ENCODE data around the gene MCF2L2. TPM values are rescaled to one million over a fixed set of nuclear protein-coding genes. Genes with fewer than 3 reads are reported as not detected.
"Not testable (repeated sequence)": the region's sequence is repeated elsewhere in the genome, so short reads cannot be mapped to it uniquely, and the experiment has no call there.

Gene MCF2L2, protein sequence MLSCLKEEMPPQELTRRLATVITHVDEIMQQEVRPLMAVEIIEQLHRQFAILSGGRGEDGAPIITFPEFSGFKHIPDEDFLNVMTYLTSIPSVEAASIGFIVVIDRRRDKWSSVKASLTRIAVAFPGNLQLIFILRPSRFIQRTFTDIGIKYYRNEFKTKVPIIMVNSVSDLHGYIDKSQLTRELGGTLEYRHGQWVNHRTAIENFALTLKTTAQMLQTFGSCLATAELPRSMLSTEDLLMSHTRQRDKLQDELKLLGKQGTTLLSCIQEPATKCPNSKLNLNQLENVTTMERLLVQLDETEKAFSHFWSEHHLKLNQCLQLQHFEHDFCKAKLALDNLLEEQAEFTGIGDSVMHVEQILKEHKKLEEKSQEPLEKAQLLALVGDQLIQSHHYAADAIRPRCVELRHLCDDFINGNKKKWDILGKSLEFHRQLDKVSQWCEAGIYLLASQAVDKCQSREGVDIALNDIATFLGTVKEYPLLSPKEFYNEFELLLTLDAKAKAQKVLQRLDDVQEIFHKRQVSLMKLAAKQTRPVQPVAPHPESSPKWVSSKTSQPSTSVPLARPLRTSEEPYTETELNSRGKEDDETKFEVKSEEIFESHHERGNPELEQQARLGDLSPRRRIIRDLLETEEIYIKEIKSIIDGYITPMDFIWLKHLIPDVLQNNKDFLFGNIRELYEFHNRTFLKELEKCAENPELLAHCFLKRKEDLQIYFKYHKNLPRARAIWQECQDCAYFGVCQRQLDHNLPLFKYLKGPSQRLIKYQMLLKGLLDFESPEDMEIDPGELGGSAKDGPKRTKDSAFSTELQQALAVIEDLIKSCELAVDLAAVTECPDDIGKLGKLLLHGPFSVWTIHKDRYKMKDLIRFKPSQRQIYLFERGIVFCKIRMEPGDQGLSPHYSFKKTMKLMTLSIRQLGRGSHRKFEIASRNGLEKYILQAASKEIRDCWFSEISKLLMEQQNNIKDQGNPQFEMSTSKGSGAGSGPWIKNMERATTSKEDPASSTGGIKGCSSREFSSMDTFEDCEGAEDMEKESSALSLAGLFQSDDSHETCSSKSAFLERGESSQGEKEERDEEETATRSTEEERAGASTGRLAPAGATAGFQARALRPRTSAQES
- 0.13 and 0.23 TPM in 2 replicates for total RNA-seq (2014; rRNA removed)
- 0.41 TPM for polyA plus RNA-seq (2012)

- peak; percentile 25 for DNase-seq (ENCODE audit: low read depth)
Measured at GRCh38 chr3:183428447-183429211, at the start of gene MCF2L2. TSS of gene MCF2L2 (minus strand) at chr3:183428619. CDS start at chr3:183427977, 642 bp downstream.

- DNase-seq (ENCODE audit: low read depth) = no peak
Measured at GRCh38 chr3:183477801-183478456, 49.5 kb upstream of the MCF2L2 start.

DNA sequence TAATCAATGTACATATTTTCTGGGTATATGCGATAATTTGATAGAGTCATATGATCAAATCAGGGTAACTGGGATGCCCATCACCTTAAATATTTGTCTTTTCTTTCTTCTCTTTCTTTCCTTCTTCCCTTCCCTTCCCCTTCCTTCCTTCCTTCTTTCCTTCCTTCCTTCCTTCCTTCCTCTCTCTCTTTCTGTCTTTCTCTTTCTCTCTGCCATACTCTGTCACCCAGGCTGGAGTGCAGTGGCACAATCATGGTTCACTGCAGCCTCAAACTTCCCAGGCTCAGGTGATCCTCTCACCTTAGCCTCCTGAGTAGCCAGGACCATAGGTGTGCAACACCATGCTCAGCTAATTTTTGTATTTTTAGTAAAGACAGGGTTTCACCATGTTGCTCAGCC, 47.3 kb upstream of the MCF2L2 start:
- not testable (repeated sequence) for DNase-seq (ENCODE audit: low read depth)

GRCh38 chr3:183475016-183475763, 46.8 kb upstream of the MCF2L2 start:
- DNase-seq (ENCODE audit: low read depth) = no peak

DNA sequence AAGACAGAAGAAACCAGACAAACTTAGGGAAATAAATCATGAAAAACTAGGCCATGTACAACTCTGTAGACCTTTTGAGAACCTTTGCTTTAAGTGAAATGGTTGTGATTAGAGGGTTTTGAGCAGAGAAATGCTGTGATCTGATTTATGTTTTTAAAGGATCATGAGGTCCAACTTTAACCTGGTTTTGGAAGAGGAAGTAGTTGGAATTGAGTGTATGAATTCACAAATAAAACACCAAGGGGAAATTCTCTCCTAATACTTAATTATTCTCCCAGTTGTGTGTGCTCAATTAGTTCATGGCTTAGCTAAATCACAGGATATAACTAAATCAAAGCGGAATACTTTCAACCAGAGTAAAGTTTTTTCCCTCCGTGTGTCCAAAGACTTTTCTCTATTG, 45.5 kb upstream of the MCF2L2 start:
- DNase-seq (ENCODE audit: low read depth) = no peak

DNA sequence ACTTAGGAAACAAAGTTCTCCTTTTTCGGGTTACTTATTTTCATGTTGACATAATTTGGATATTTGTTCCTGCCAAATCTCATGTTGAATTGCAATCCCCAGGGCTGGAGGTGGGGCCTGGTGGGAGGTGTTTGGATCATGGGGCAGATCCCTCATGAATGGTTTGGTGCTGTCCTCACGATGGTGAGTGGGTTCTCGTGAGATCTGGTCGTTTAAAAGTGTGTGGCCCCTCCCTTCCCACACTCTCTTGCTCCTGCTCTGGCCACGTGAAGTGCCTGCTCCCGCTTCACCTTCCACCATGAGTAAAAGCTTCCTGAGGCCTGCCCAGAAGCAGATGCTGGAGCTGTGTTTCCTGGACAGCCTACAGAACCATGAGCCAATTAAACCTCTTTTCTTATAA, 43.7 kb upstream of the MCF2L2 start:
- no peak for DNase-seq (ENCODE audit: low read depth)

- DNase-seq (ENCODE audit: low read depth) = no peak
Measured at GRCh38 chr3:183468424-183468823, 40.0 kb upstream of the MCF2L2 start.

GRCh38 chr3:183466575-183466974, 38.2 kb upstream of the MCF2L2 start:
- DNase-seq (ENCODE audit: low read depth) = no peak

DNA sequence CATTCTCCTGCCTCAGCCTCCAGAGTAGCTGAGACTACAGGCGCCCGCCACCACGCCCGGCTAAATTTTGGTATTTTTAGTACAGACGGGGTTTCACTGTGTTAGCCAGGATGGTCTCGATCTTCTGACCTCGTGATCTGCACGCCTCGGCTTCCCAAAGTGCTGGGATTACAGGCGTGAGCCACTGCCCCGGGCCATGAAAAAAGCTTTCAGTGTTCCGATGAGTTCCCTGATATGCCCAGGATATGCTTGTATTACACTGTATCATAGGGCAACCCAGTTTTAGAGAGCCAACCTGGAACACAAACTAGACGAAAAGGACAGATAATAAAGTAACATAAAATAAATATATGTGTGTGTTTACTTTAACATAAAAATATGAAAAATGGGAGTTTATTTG, 37.3 kb upstream of the MCF2L2 start:
- not testable (repeated sequence) for DNase-seq (ENCODE audit: low read depth)

DNA sequence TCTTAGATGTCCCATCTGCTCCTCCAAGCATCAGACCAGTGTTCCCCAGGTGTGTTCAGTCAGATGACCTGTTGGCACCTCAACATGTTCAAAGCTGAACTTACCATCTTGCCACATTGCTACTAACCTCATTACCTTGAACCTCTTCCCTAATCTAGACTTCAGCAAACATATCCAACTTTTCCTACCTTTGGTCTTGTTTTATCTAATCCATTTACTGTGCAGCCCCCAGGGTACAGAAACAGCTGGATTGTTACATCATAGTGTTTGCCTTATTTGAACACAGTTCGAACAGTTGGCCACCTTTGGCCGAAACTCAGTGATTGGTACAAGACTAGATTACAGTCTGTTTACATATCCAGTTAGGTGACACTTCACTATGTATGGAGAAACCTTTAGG, 36.1 kb upstream of the MCF2L2 start:
- no peak for DNase-seq (ENCODE audit: low read depth)

DNA sequence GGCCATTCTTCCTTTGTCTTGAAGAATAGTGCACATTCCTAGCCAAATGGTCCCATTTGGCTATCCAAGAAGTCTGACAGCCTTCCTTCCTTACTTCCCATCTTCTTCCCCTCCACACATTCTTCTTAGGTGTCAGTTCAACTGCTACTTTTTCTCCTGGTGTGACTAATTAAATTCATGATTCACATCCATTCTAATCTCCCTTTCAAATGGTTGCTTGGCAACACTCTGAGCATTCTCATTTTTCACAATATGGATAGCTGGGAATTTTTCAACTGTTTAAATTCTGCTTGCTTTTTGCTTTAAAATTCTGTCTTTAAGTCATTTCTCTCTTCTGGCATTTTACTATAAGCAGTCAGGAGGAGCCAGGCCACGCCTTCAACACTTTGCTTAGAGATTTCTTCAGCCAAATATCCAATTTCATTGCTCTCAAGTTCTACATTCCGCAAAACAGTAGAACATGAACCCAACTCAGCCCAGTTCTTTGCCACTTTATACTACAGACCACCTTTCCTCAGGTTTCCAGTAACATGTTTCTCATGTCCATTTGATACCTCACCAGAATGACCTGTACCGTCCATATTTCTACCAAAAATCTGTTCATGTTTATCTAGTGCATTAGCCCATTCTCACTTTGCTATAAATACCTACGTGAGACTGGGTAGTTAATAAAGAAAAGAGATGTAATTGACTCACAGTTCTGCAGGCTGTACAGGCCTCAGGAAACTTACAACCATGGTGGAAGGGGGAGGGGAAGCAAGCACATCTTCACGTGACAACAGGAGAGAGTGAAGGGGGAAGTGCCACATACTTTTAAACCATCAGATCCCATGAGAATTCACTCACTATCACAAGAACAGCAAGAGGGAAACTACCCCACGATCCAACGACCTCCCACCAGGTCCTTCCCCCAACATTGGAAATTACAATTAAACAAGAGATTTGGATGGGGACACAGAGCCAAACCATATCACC, 31.9 kb upstream of the MCF2L2 start:
- peak; percentile 57 for DNase-seq (ENCODE audit: low read depth)

DNA sequence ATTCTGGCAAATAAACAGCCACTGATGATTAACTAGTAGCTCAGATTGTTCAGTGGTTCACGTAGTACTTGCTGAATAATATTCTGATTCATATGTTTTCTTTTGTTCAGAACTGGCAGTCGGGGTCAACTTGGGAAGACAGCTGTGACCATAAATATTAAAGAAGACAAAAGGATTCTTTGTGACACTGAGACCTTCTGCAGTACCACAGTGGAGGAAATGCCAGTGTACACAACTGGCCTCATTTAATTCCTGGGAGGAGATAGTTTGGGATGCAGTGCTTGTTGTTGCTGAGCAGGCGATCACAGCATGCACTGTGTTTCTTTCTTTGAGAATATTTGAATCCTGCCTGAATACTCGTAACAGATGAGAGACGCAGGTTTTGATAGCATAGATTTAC, 26.7 kb upstream of the MCF2L2 start:
- peak; percentile 99 for DNase-seq (ENCODE audit: low read depth)

DNA sequence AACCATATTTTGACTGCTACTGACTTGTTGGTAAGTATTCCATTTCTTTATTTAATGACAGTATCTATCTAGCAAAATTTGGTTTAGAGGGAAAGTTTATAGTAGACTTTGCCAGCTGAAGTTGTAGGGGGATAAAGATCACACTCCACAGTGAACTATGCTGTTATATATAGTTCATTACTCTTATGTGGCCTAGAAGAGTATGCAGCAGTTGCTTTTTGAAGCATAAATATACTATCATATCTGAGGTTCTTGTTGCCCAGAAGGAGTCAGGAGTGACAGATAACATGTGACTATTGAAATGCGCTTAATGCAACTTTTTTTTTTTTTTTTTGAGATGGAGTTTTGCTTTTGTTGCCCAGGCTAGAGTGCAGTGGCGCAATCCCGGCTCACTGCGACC, 25.6 kb upstream of the MCF2L2 start:
- DNase-seq (ENCODE audit: low read depth) = no peak

- peak; percentile 63 for DNase-seq (ENCODE audit: low read depth)
Measured at GRCh38 chr3:183449791-183450190, 21.4 kb upstream of the MCF2L2 start.

DNA sequence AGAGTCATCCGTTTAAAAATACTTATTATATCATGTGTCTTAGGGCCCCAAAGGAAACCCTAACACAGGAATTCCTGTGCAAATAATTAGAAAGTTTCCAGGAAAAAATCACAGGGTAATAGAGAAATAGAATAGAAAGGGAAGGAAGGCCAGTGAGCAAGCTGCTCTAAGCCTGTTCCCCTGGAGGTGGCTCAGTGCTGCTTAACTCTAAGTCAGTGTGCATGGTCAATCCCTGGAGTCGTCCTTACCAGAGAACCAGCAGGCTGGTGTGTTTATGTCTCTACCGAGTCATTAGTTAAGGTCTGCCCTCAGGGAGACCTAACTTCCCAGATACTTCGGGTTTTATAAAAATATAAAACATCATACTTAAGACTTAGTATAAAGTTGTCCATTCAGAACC, 21.0 kb upstream of the MCF2L2 start:
- DNase-seq (ENCODE audit: low read depth) = peak; percentile 76

DNA sequence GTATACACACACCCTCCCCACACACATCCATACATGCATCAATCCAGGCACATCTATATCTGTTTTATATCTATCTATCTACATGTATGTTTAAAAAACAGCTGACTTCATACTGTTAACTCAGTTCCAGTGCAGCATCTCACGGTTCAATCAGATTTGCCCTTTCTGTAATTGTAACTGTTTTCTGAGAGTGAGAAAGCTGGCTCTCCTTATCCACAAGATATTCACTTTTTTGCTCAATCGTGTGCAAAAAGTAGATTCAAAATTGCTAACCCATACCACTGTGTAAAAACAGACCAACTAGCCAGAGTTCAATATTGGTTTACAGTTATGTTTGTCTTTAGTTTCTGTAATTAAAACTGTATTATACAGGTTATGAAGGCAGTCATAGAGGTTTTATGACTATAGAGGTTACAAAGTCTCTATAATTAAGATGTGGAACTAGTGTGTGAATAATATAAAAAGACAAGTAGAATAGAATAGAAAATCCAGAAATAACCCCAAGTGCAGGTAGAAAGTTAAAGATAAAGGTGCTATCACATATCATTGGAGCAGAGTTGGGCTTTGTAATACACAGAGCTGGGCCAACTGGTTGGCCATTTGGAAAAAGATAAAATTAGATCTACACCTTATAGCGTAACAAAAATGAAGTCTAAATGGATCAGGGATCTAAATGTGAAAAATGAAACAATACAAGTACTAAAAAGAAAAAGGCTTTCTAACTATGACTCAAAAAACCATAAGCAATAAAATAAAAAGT, 20.1 kb upstream of the MCF2L2 start:
- DNase-seq (ENCODE audit: low read depth) = no peak

DNA sequence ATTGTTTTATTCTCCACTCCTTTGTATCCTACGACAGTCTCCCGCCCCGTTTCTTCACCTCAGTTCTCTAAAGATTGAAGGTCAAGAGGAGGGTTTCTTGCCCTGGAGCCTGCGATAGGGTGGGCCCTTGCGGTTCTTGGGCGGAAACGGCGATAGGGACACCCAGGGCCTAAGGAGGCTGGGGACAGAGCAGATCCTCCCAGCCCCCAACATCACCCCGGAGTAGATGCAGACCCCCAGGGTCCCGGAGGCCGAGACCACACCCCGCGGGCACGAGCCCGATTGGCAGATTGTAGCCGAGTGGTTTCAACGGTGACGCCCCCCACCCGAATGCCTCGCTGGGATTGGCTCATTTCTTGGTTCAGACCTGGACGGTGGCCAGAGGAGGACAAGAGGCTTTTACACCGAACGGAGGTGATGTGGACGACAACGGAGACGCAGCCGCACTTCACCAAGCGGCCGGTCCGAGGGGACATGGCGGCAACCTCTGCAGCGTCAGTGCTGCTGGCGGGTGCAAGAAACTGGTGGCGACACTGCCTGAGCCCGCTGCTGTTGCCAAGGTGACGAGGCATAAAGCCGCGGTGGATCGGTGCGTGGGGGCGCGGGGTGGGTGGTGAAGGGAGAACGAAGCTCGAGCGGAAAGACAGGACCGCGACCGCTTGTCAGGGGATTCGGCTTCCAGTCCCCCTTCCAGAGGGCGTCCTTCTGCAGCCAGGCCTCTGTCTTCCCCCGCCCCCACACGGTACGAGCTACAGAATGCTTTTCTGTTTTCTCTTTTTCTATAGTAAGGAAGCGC, 19.0 kb upstream of the MCF2L2 start:
- DNase-seq (ENCODE audit: low read depth) = peak; percentile 93
